DND-41 (cell line): Measurements from ENCODE around the gene TBC1D17.

ENCODE experiments used
- ATAC-seq: fragments of 200-7000 bp; cut with Tn5 transposase; 3 replicates; pipeline ENCODE4 v1.9.1; 2021; ENCODE audit warnings: low read depth; ENCODE audit not compliant: insufficient read depth
- DNase-seq: peaks from one replicate; pipeline ENCODE4 v3.0.0-alpha.2; 2020
- H2AFZ ChIP-seq: 2 replicates; pipeline ENCODE4 v1.6.0; 2012; ENCODE audit warnings: low read depth, low read length
- H3K27ac ChIP-seq: 2 replicates; pipeline ENCODE4 v1.5.1; 2012; ENCODE audit warnings: low read length, inconsistent platforms
- H3K27me3 ChIP-seq: fragments of 200-600 bp; sonication (generic); 2 replicates; pipeline ENCODE4 v1.6.0; 2012; ENCODE audit warnings: low read length, mild to moderate bottlenecking, inconsistent platforms; ENCODE audit not compliant: insufficient read depth, poor library complexity
- H3K36me3 ChIP-seq: 2 replicates; pipeline ENCODE4 v1.5.1; 2012; ENCODE audit warnings: low read length, inconsistent platforms; ENCODE audit not compliant: insufficient read depth
- H3K4me1 ChIP-seq: 2 replicates; pipeline ENCODE4 v1.5.1; 2012; ENCODE audit warnings: mild to moderate bottlenecking, low read length; ENCODE audit not compliant: insufficient read depth
- H3K4me2 ChIP-seq: 2 replicates; pipeline ENCODE4 v1.6.0; 2012; ENCODE audit warnings: mild to moderate bottlenecking, moderate library complexity, low read length, inconsistent platforms; ENCODE audit not compliant: insufficient read depth
- H3K4me3 ChIP-seq, 2 experiments: fragments of 200-600 bp in 1 of 2; shearing (Covaris generic) in 1 of 2; 2 replicates each; pipeline ENCODE4 v1.5.1; 2012 to 2016; ENCODE audit warnings: inconsistent platforms in 2 of 2, low read length in 2 of 2, mild to moderate bottlenecking in 2 of 2, low read depth in 1 of 2, moderate library complexity in 1 of 2
- H3K79me2 ChIP-seq: 2 replicates; pipeline ENCODE4 v1.6.0; 2012; ENCODE audit warnings: low read length, inconsistent platforms; ENCODE audit not compliant: insufficient read depth
- H3K9ac ChIP-seq: 2 replicates; pipeline ENCODE4 v1.6.0; 2012; ENCODE audit warnings: low read depth, mild to moderate bottlenecking, inconsistent platforms, low read length, moderate library complexity
- H3K9me3 ChIP-seq: 2 replicates; pipeline ENCODE4 v1.5.1; 2012; ENCODE audit warnings: low read length, moderate library complexity, mild to moderate bottlenecking, inconsistent platforms; ENCODE audit not compliant: insufficient read depth, severe bottlenecking
- H4K20me1 ChIP-seq: 2 replicates; pipeline ENCODE4 v1.6.0; 2012; ENCODE audit warnings: low read length; ENCODE audit not compliant: insufficient read depth
- EZH2 ChIP-seq: IDR thresholded peaks from 3 replicates; pipeline ENCODE4 v1.6.1; 2012; ENCODE audit warnings: borderline replicate concordance, low read depth, mild to moderate bottlenecking, moderate library complexity, low read length, inconsistent platforms; ENCODE audit not compliant: severe bottlenecking
- TF ChIP-seq, protein P1 (sequence below): IDR thresholded peaks from 2 replicates; pipeline ENCODE4 v1.5.1; 2012; ENCODE audit warnings: borderline replicate concordance, low read length, moderate library complexity, mild to moderate bottlenecking; ENCODE audit not compliant: poor library complexity, severe bottlenecking; ENCODE audit errors: extremely low read depth

Gene TBC1D17

DNA sequence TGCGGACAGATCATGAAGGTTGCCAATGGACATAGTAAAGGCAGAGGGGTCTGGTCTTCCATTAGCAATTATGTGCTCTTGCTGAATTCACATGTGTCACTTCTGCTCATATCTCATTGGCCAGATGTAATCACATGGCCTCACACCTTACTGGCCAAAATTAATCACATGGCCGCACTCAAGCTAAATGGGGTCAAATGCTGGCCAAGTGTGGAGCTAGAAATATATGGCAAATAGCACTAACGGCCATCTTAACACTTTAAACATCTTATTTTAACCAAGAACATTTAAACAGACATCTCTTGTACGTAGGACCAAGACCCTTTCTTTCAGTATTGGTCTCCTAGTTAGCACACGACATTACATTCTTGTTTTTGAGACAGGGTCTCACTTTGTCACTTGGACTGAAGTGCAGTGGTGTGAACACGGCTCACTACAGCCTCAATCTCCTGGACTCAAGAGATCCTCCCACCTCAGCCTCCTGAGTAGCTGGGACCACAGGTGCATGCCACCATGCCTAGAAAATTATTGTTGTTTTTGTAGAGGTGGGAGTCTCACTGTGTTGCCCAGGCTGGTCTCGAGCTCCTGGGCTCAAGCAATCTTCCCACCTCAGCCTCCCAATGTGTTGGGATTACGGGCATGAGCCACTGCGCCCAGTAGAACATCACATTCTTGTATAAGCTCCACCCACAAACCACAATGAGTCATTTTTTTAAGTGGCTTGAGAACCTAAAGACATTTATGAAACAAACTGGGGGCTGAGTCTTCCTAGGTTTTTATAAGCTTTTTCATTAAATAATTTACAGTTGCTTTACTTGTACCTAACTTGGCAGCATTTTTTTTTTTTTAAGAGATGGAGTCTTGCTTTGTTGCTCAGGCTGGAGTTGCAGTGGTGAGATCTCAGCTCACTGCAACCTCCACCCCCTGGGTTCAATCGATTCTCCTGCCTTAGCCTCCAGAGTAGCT lies 29.5 kb upstream of the TBC1D17 start:
- no peak overlapping the region for H3K4me2 ChIP-seq
- peaks cover 38% of the 10 kb centered on the region for H3K4me1 ChIP-seq
- no peak overlapping the region for H3K27ac ChIP-seq
- no peaks in the 10 kb centered on the region for H3K27me3 ChIP-seq
- peaks cover 30% of the 10 kb centered on the region for H3K79me2 ChIP-seq
- no peaks in the 10 kb centered on the region for H3K9me3 ChIP-seq
- TF ChIP-seq, protein P1, sequence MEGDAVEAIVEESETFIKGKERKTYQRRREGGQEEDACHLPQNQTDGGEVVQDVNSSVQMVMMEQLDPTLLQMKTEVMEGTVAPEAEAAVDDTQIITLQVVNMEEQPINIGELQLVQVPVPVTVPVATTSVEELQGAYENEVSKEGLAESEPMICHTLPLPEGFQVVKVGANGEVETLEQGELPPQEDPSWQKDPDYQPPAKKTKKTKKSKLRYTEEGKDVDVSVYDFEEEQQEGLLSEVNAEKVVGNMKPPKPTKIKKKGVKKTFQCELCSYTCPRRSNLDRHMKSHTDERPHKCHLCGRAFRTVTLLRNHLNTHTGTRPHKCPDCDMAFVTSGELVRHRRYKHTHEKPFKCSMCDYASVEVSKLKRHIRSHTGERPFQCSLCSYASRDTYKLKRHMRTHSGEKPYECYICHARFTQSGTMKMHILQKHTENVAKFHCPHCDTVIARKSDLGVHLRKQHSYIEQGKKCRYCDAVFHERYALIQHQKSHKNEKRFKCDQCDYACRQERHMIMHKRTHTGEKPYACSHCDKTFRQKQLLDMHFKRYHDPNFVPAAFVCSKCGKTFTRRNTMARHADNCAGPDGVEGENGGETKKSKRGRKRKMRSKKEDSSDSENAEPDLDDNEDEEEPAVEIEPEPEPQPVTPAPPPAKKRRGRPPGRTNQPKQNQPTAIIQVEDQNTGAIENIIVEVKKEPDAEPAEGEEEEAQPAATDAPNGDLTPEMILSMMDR, result no peak
- TF ChIP-seq EZH2, result no peak
- peaks cover 11% of the 10 kb centered on the region; the same call in 1 of the 2 replicates for H3K36me3 ChIP-seq
- no peak for DNase-seq
- peaks cover 12% of the 10 kb centered on the region for H4K20me1 ChIP-seq
- H2AFZ ChIP-seq, result no peak overlapping the region
- H3K9ac ChIP-seq, result no peak overlapping the region
- ATAC-seq, result no peak
- H3K4me3 ChIP-seq, result no peak overlapping the region

- Histone ChIP-seq H3K9me3 (no peaks in the 10 kb centered on the region), H3K4me1 (peaks cover 46% of the 10 kb centered on the region), H2AFZ (no peak overlapping the region), H3K9ac (no peak overlapping the region), H3K4me3 (no peak overlapping the region), H3K27me3 (no peaks in the 10 kb centered on the region), H3K27ac (no peak overlapping the region), H4K20me1 (peaks cover 18% of the 10 kb centered on the region), H3K4me2 (no peak overlapping the region), H3K36me3 (peaks cover 17% of the 10 kb centered on the region), H3K79me2 (peaks cover 39% of the 10 kb centered on the region)
- TF ChIP-seq, protein P1, result no peak
- TF ChIP-seq EZH2, result no peak
- DNase-seq, result no peak
- ATAC-seq, result no peak
Measured at GRCh38 chr19:49848938-49849337, 28.6 kb upstream of the TBC1D17 start.

- H3K4me1 ChIP-seq, result peaks cover 51% of the 10 kb centered on the region
Measured at GRCh38 chr19:49849433-49850220, 27.9 kb upstream of the TBC1D17 start.

More at GRCh38 chr19:49849433-49850220, 27.9 kb upstream of the TBC1D17 start:
- TF ChIP-seq, protein P1, result no peak
- TF ChIP-seq EZH2, result no peak
- DNase-seq, result no peak
- Histone ChIP-seq H3K9ac (peak overlapping the region; percentile 64), H4K20me1 (peaks cover 25% of the 10 kb centered on the region), H3K4me3 (peak overlapping the region in 1 of 2 experiments; percentile 70; a peak in 2 of 4 replicates), H2AFZ (peak overlapping the region; percentile 75), H3K36me3 (peaks cover 24% of the 10 kb centered on the region), H3K27me3 (no peaks in the 10 kb centered on the region), H3K79me2 (peaks cover 46% of the 10 kb centered on the region), H3K9me3 (no peaks in the 10 kb centered on the region), H3K4me2 (peak overlapping the region; percentile 82), H3K27ac (peak overlapping the region; percentile 80)
- no peak for ATAC-seq
